Activated B cell treated with CpG ODN at 0.5 μM for 24 hours (primary cell): ENCODE results near the gene TAF6. TPM values are rescaled to one million over a fixed set of nuclear protein-coding genes. Genes with fewer than 3 reads are reported as not detected.

Experiments used
- ATAC-seq: fragments of 200-7000 bp; cut with Tn5 transposase; one replicate; pipeline ENCODE4 v1.10.0; 2021; ENCODE audit warnings: low read depth, mild to moderate bottlenecking, moderate library complexity
- CTCF ChIA-PET: fragments of 350-600 bp; sonication (Branson Sonifier 250); formaldehyde crosslinking; loops from one replicate; lab custom pipeline; 2021; ENCODE audit warnings: antibody characterized with exemption; lab: Charles Lee
- POLR2A ChIA-PET: fragments of 350-600 bp; sonication (Branson Sonifier 250); formaldehyde crosslinking; loops from one replicate; lab custom pipeline; 2021; ENCODE audit warnings: antibody characterized with exemption; lab: Charles Lee
- DNase-seq: peaks from one replicate; pipeline ENCODE4 v3.0.0; 2022
- H3K27ac Mint-ChIP-seq: one replicate; pipeline ENCODE4 v1.8.0; 2020; ENCODE audit warnings: mixed read lengths
- H3K27me3 Mint-ChIP-seq: one replicate; pipeline ENCODE4 v1.8.0; 2021; ENCODE audit warnings: mixed read lengths
- H3K36me3 Mint-ChIP-seq: one replicate; pipeline ENCODE4 v1.8.0; 2021; ENCODE audit warnings: low read depth, mixed read lengths
- H3K4me1 Mint-ChIP-seq: one replicate; pipeline ENCODE4 v1.8.0; 2021; ENCODE audit warnings: mixed read lengths
- H3K4me3 Mint-ChIP-seq: one replicate; pipeline ENCODE4 v1.8.0; 2020; ENCODE audit warnings: mild to moderate bottlenecking, mixed read lengths
- H3K9me3 Mint-ChIP-seq: one replicate; pipeline ENCODE4 v1.8.0; 2020; ENCODE audit warnings: mixed read lengths
- CTCF ChIP-seq: fragments of 200-600 bp; IDR thresholded peaks from one replicate; pipeline ENCODE4 v1.8.0; 2022; ENCODE audit warnings: antibody characterized with exemption, mild to moderate bottlenecking
- intact Hi-C: fragments of 100-400 bp; cut with micrococcal nuclease; formaldehyde crosslinking; loops from one replicate; pipeline ENCODE4 v1.15.1; 2024
- total RNA-seq: library from RNA; stranded (reverse); gene quantifications from 2 replicates; pipeline ENCODE4 v1.2.3, GENCODE V29; 2022

Gene TAF6
- total RNA-seq, 1 donor from 2014 or later: 54.9 TPM

GRCh38 chr7:100064162-100064561, 55.0 kb downstream of the TAF6 start:
- Mint-ChIP-seq H3K4me3 (no peak overlapping the region), H3K27ac (no peak overlapping the region), H3K36me3 (peaks cover 55% of the 10 kb centered on the region), H3K4me1 (peaks cover 2% of the 10 kb centered on the region), H3K27me3 (no peaks in the 10 kb centered on the region), H3K9me3 (no peaks in the 10 kb centered on the region)
- intact Hi-C loops: no loop called here
- CTCF ChIA-PET: no interaction called here
- no peak for TF ChIP-seq CTCF
- POLR2A ChIA-PET: no interaction called here
- DNase-seq: no peak
- no peak for ATAC-seq

GRCh38 chr7:100063376-100063775, 55.8 kb downstream of the TAF6 start:
- H3K9me3 Mint-ChIP-seq: no peaks in the 10 kb centered on the region
- peaks cover 61% of the 10 kb centered on the region for H3K36me3 Mint-ChIP-seq
- H3K4me1 Mint-ChIP-seq: peaks cover 5% of the 10 kb centered on the region
- ChIA-PET CTCF (no interaction called here), POLR2A (no interaction called here)
- H3K4me3 Mint-ChIP-seq: no peak overlapping the region
- H3K27ac Mint-ChIP-seq: no peak overlapping the region
- intact Hi-C loops: no loop called here
- DNase-seq (no peak), ATAC-seq (no peak)
- H3K27me3 Mint-ChIP-seq: no peaks in the 10 kb centered on the region
- TF ChIP-seq CTCF: no peak

DNA sequence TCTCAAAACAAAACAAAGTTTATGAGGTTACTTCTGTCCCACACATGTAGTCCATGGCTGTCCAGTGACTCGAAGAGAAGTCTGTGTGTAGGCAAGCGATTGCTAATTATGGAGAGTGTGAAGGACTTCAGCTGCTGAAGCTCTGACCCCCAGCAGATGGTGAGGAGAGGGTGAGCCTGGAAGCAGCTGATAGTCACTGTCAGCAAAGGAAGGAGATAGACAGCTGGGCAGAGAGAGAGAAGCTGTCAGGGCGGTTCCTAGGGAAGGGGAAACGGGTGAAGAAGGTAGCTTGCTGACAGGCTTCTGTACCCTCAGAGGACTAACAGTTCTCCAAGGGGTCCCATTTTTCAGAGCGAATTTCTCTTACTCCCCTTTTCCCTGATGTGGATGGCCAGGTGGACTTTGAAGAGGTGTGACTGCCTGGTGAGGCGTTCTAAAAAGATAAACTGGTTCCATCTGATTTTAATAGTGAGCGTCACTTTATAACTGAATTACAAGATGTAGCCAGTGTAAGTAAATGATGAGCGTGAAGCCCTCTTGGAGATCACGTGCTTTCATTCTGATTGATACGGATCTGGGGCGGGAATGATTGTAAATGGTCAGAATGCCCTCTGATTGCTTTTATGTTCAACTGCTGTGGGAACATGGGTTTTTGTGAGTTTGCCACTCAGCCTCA, 57.5 kb downstream of the TAF6 start:
- ATAC-seq (no peak), DNase-seq (no peak)
- ChIA-PET POLR2A (no interaction called here), CTCF (no interaction called here)
- Mint-ChIP-seq H3K36me3 (peaks cover 62% of the 10 kb centered on the region), H3K9me3 (no peaks in the 10 kb centered on the region), H3K4me3 (no peak overlapping the region), H3K27me3 (no peaks in the 10 kb centered on the region), H3K4me1 (peaks cover 7% of the 10 kb centered on the region), H3K27ac (no peak overlapping the region)
- intact Hi-C loops: no loop called here
- TF ChIP-seq CTCF: no peak

GRCh38 chr7:100059251-100059739, 59.9 kb downstream of the TAF6 start:
- ATAC-seq: peak; percentile 45
- peaks cover 7% of the 10 kb centered on the region for H3K4me1 Mint-ChIP-seq
- no peak for DNase-seq
- H3K27ac Mint-ChIP-seq: no peak overlapping the region
- POLR2A ChIA-PET: interaction anchor here (0.6 to 0.8 kb wide), 2 partner anchors 12 to 23 kb away, joined by 3 read pairs; no protein-coding TSS in a partner anchor
- intact Hi-C loops: no loop called here
- H3K27me3 Mint-ChIP-seq: no peaks in the 10 kb centered on the region
- CTCF ChIA-PET: interaction anchor here (0.6 to 0.9 kb wide), 3 partner anchors 9 to 337 kb away, joined by 3 to 5 read pairs (median 4); partner anchors contain the start of gene ZSCAN21
- H3K9me3 Mint-ChIP-seq: no peaks in the 10 kb centered on the region
- peaks cover 48% of the 10 kb centered on the region for H3K36me3 Mint-ChIP-seq
- no peak for TF ChIP-seq CTCF
- no peak overlapping the region for H3K4me3 Mint-ChIP-seq

Other genes with a start within 250 kb of the TAF6 start
- gene OR2AE1, start 242.3 kb downstream of the TAF6 start, total RNA-seq: 0.39 and 1.3 TPM in 2 replicates
- gene TRIM4, start 199.8 kb downstream of the TAF6 start, total RNA-seq: 33.1 and 35.8 TPM in 2 replicates
- gene GJC3, start 189.7 kb downstream of the TAF6 start, total RNA-seq: not detected in 2 replicates
- gene AZGP1, start 143.3 kb downstream of the TAF6 start, total RNA-seq: not detected in 2 replicates
- gene ZKSCAN1, start 103.8 kb downstream of the TAF6 start, total RNA-seq: 59.0 and 70.6 TPM in 2 replicates
- 10.6 and 11.3 TPM in 2 replicates for gene ZSCAN21, start 69.6 kb downstream of the TAF6 start, total RNA-seq
- 33.9 and 39.6 TPM in 2 replicates for gene ZNF3, start 37.6 kb downstream of the TAF6 start, total RNA-seq
- gene COPS6, start 30.4 kb downstream of the TAF6 start, total RNA-seq: 88.3 and 108 TPM in 2 replicates
- gene MCM7, start 18.0 kb downstream of the TAF6 start, total RNA-seq: 99.7 and 104 TPM in 2 replicates
- gene AP4M1, start 17.7 kb downstream of the TAF6 start, total RNA-seq: 11.1 and 12.5 TPM in 2 replicates
- gene CNPY4, start 276 bp upstream of the TAF6 start, total RNA-seq: 7.1 and 8.6 TPM in 2 replicates
- gene MBLAC1, start 7.6 kb upstream of the TAF6 start, total RNA-seq: 1.9 and 2.2 TPM in 2 replicates
- gene LAMTOR4, start 29.6 kb upstream of the TAF6 start, total RNA-seq: 151 and 161 TPM in 2 replicates
- gene TRAPPC14, start 39.4 kb upstream of the TAF6 start, total RNA-seq: 55.7 and 65.3 TPM in 2 replicates
- gene GAL3ST4, start 49.3 kb upstream of the TAF6 start, total RNA-seq: 0.10 and 1.2 TPM in 2 replicates
- 5.0 and 5.1 TPM in 2 replicates for gene GPC2, start 58.0 kb upstream of the TAF6 start, total RNA-seq
- gene STAG3, start 58.6 kb upstream of the TAF6 start, total RNA-seq: 41.3 and 42.4 TPM in 2 replicates
- gene PVRIG, start 100.6 kb upstream of the TAF6 start, total RNA-seq: 17.1 and 20.0 TPM in 2 replicates
- not detected in 2 replicates for gene SPDYE3, start 188.3 kb upstream of the TAF6 start, total RNA-seq
- gene PILRB, start 238.8 kb upstream of the TAF6 start, total RNA-seq: 65.8 and 79.4 TPM in 2 replicates